CD14-positive monocyte (primary cell): ENCODE results near the gene U2SURP. TPM values are rescaled to one million over a fixed set of nuclear protein-coding genes. Genes with fewer than 3 reads are reported as not detected.

Experiments used
- DNase-seq, 3 donors: peaks; one replicate each; pipeline ENCODE4 v3.0.0-alpha.2; 2011 to 2022
- H2AFZ ChIP-seq: 2 replicates; pipeline ENCODE4 v1.6.0; 2012; ENCODE audit warnings: mild to moderate bottlenecking, low read depth, low read length, inconsistent platforms; ENCODE audit not compliant: insufficient read depth, poor library complexity, severe bottlenecking
- H3K27ac ChIP-seq, 2 donors: 1 replicate in 1 of 2; 2 replicates in 1 of 2; pipeline ENCODE4 v1.5.1; 2012 to 2013; ENCODE audit warnings: low read length in 2 of 2, control low read depth in 1 of 2, inconsistent platforms in 1 of 2, low read depth in 1 of 2, mild to moderate bottlenecking in 1 of 2
- H3K27me3 ChIP-seq, 2 donors: one replicate each; pipeline versions ENCODE4 v1.6.0 to v1.6.1; 2011 to 2013; ENCODE audit warnings: low read length in 2 of 2; ENCODE audit not compliant: control insufficient read depth in 2 of 2, insufficient read depth in 2 of 2
- H3K36me3 ChIP-seq, 2 donors: replicated peaks in 1 of 2; 1 replicate in 1 of 2; 2 replicates in 1 of 2; pipeline versions ENCODE4 v1.5.1 to v1.6.1; 2012 to 2013; ENCODE audit warnings: low read length in 2 of 2, control low read depth in 1 of 2, inconsistent platforms in 1 of 2, mild to moderate bottlenecking in 1 of 2; ENCODE audit not compliant: insufficient read depth in 2 of 2, control insufficient read depth in 1 of 2
- H3K4me1 ChIP-seq, 2 donors: 1 replicate in 1 of 2; 2 replicates in 1 of 2; pipeline versions ENCODE4 v1.5.1 to v1.6.1; 2012 to 2013; ENCODE audit warnings: low read length in 2 of 2, control low read depth in 1 of 2, inconsistent platforms in 1 of 2, mild to moderate bottlenecking in 1 of 2, moderate library complexity in 1 of 2; ENCODE audit not compliant: insufficient read depth in 2 of 2, control insufficient read depth in 1 of 2
- H3K4me2 ChIP-seq: replicated peaks from 2 replicates; pipeline ENCODE3; 2012; ENCODE audit warnings: low read length, moderate library complexity, mild to moderate bottlenecking; ENCODE audit not compliant: poor library complexity, severe bottlenecking; ENCODE audit errors: extremely low read depth
- H3K4me3 ChIP-seq, 3 experiments: fragments of 200-600 bp in 1 of 3; sonication (generic) in 1 of 3; replicated peaks in 1 of 3; 1 replicate in 2 of 3; 2 replicates in 1 of 3; pipeline ENCODE4 v1.5.1; 2011 to 2013; ENCODE audit warnings: low read length in 3 of 3, mild to moderate bottlenecking in 3 of 3, control low read depth in 2 of 3, low read depth in 2 of 3, inconsistent platforms in 1 of 3, moderate library complexity in 1 of 3
- H3K79me2 ChIP-seq: 2 replicates; pipeline ENCODE4 v1.6.0; 2012; ENCODE audit warnings: mild to moderate bottlenecking, control low read depth, inconsistent platforms, low read length, moderate library complexity; ENCODE audit not compliant: insufficient read depth
- H3K9ac ChIP-seq: 2 replicates; pipeline ENCODE4 v1.6.0; 2017; ENCODE audit warnings: low read length, mild to moderate bottlenecking; ENCODE audit not compliant: insufficient read depth, poor library complexity, severe bottlenecking
- H3K9me3 ChIP-seq, 2 donors: replicated peaks in 1 of 2; 1 replicate in 1 of 2; 2 replicates in 1 of 2; pipeline versions ENCODE4 v1.5.1 to v1.6.1; 2012 to 2013; ENCODE audit warnings: low read length in 2 of 2, control low read depth in 1 of 2; ENCODE audit not compliant: control insufficient read depth in 1 of 2, insufficient read depth in 1 of 2
- H4K20me1 ChIP-seq: 2 replicates; pipeline ENCODE4 v1.6.0; 2012; ENCODE audit warnings: mild to moderate bottlenecking, low read length, control low read depth, moderate library complexity; ENCODE audit not compliant: insufficient read depth
- H3K27ac Mint-ChIP-seq, 7 donors: one replicate each; pipeline ENCODE4 v1.8.0; 2020; ENCODE audit warnings: mild to moderate bottlenecking in 7 of 7, mixed read lengths in 7 of 7, moderate library complexity in 6 of 7, inconsistent platforms in 2 of 7
- H3K27me3 Mint-ChIP-seq, 3 donors: one replicate each; pipeline ENCODE4 v1.8.0; 2021 to 2022; ENCODE audit warnings: low read depth in 3 of 3, mild to moderate bottlenecking in 3 of 3, mixed read lengths in 3 of 3, moderate library complexity in 3 of 3, inconsistent platforms in 1 of 3
- H3K36me3 Mint-ChIP-seq, 2 donors: one replicate each; pipeline ENCODE4 v1.8.0; 2020; ENCODE audit warnings: mixed read lengths in 2 of 2, inconsistent platforms in 1 of 2, mild to moderate bottlenecking in 1 of 2
- H3K4me1 Mint-ChIP-seq: one replicate; pipeline ENCODE4 v1.8.0; 2020; ENCODE audit warnings: mild to moderate bottlenecking, mixed read lengths
- H3K4me3 Mint-ChIP-seq, 2 donors: one replicate each; pipeline ENCODE4 v1.8.0; 2020; ENCODE audit warnings: mild to moderate bottlenecking in 2 of 2, mixed read lengths in 2 of 2, moderate library complexity in 1 of 2
- H3K9me3 Mint-ChIP-seq, 7 donors: one replicate each; pipeline ENCODE4 v1.8.0; 2020 to 2022; ENCODE audit warnings: mixed read lengths in 7 of 7, mild to moderate bottlenecking in 6 of 7, moderate library complexity in 6 of 7, inconsistent platforms in 2 of 7
- CTCF ChIP-seq: fragments of 200-600 bp; IDR thresholded peaks from one replicate; pipeline ENCODE4 v1.8.0; 2022; ENCODE audit warnings: antibody characterized with exemption, mild to moderate bottlenecking
- WGBS: methylation state at CpG from one replicate; pipeline ENCODE4 v1.1.5; 2013; ENCODE audit warnings: missing lambda C conversion rate; ENCODE audit not compliant: insufficient coverage; 5-methylcytosine and 5-hydroxymethylcytosine counted together
- intact Hi-C, 2 donors: fragments of 100-400 bp; cut with micrococcal nuclease; formaldehyde crosslinking; loops; one replicate each; pipeline versions ENCODE4 v1.15.0 to v1.15.1; 2023
- polyA plus RNA-seq, 3 donors: library from polyadenylated mRNA; depleted of rRNA in 1 of 3; unstranded in 2 of 3; stranded (reverse) in 1 of 3; fragments of 300-500 nt in 2 of 3; fragments of >200 nt in 1 of 3; fragmentation: Illumina TruSeq in 2 of 3; gene quantifications; 1 replicate in 2 of 3; 2 replicates in 1 of 3; pipeline ENCODE4 v1.2.3, GENCODE V29; 2012 to 2021

Gene U2SURP
- polyA plus RNA-seq, 3 donors, result 21.1 to 70.4 (median 51.4) TPM

GRCh38 chr3:143083781-143084180, 82.4 kb downstream of the U2SURP start:
- H3K9me3 ChIP-seq, result no peaks in the 10 kb centered on the region
- H3K27ac ChIP-seq, result no peak overlapping the region
- no peaks in the 10 kb centered on the region for H3K27me3 ChIP-seq
- no peaks in the 10 kb centered on the region for H3K79me2 ChIP-seq
- H3K4me1 ChIP-seq, result peaks cover 32 to 42% of the 10 kb centered on the region in 2 donors
- no peaks in the 10 kb centered on the region for H4K20me1 ChIP-seq
- no peak overlapping the region for H3K4me3 ChIP-seq
- Mint-ChIP-seq H3K4me1 (peaks cover 35% of the 10 kb centered on the region), H3K9me3 (peaks cover 0 to 6% (median 2%) of the 10 kb centered on the region in 7 donors), H3K4me3 (no peak overlapping the region), H3K36me3 (no peaks in the 10 kb centered on the region), H3K27ac (peak overlapping the region in 3 of 7 donors; percentile 46 to 66 (median 55)), H3K27me3 (peaks cover 1 to 4% (median 2%) of the 10 kb centered on the region in 3 donors)
- H3K36me3 ChIP-seq, result no peaks in the 10 kb centered on the region
- H3K4me2 ChIP-seq, result no peak overlapping the region
- no peak overlapping the region for H3K9ac ChIP-seq
- H2AFZ ChIP-seq, result no peak overlapping the region
- 0% methylated on average over 1 of the region's 3 CpGs for WGBS
- intact Hi-C loops, result no loop called here
- DNase-seq, result no peak
- no peak for TF ChIP-seq CTCF

- H3K9ac ChIP-seq, result no peak overlapping the region
- H4K20me1 ChIP-seq, result no peaks in the 10 kb centered on the region
- H3K9me3 ChIP-seq, result no peaks in the 10 kb centered on the region
- Mint-ChIP-seq H3K4me3 (peak overlapping the region in 1 of 2 donors; percentile 12), H3K36me3 (no peaks in the 10 kb centered on the region), H3K4me1 (peaks cover 35% of the 10 kb centered on the region), H3K27ac (peak overlapping the region in 6 of 7 donors; percentile 64 to 86 (median 82)), H3K27me3 (peaks cover 1 to 4% (median 2%) of the 10 kb centered on the region in 3 donors), H3K9me3 (peaks cover 0 to 6% (median 2%) of the 10 kb centered on the region in 7 donors)
- no peaks in the 10 kb centered on the region for H3K27me3 ChIP-seq
- 86% methylated on average over 7 of the region's 17 CpGs for whole genome bisulfite sequencing
- peak overlapping the region; percentile 33 for H3K4me2 ChIP-seq
- H3K27ac ChIP-seq, result peak overlapping the region in 1 of 2 donors; percentile 67
- no peaks in the 10 kb centered on the region for H3K79me2 ChIP-seq
- intact Hi-C loops, result no loop called here
- no peak for TF ChIP-seq CTCF
- no peaks in the 10 kb centered on the region for H3K36me3 ChIP-seq
- H2AFZ ChIP-seq, result peak overlapping the region; percentile 72
- peak overlapping the region in 1 of 3 experiments; percentile 30 for H3K4me3 ChIP-seq
- peaks cover 32 to 42% of the 10 kb centered on the region in 2 donors for H3K4me1 ChIP-seq
- DNase-seq, result peak; percentile 85 to 92 (median 88)
Observed at GRCh38 chr3:143084856-143085731, 83.7 kb downstream of the U2SURP start.
